Muscle layer of colon (tissue), 2 donors: ENCODE data around the gene VRK1.

ENCODE experiments used
- H3K27ac ChIP-seq: one replicate; pipeline ENCODE4 v1.7.0; 2013; ENCODE audit warnings: low read depth, mild to moderate bottlenecking, low read length, moderate library complexity
- H3K27me3 ChIP-seq, 2 donors: one replicate each; pipeline ENCODE4 v1.7.0; 2013; ENCODE audit warnings: low read length in 2 of 2, mild to moderate bottlenecking in 2 of 2; ENCODE audit not compliant: insufficient read depth in 2 of 2, control insufficient read depth in 1 of 2
- H3K36me3 ChIP-seq: one replicate; pipeline ENCODE4 v1.7.0; 2013; ENCODE audit warnings: mild to moderate bottlenecking, low read length; ENCODE audit not compliant: insufficient read depth
- H3K4me1 ChIP-seq: one replicate; pipeline ENCODE4 v1.7.0; 2013; ENCODE audit warnings: mild to moderate bottlenecking, low read length; ENCODE audit not compliant: insufficient read depth
- H3K4me3 ChIP-seq, 2 donors: one replicate each; pipeline ENCODE4 v1.7.0; 2013; ENCODE audit warnings: low read length in 2 of 2, low read depth in 1 of 2, mild to moderate bottlenecking in 1 of 2, moderate library complexity in 1 of 2
- H3K9ac ChIP-seq: one replicate; pipeline ENCODE4 v1.7.0; 2013; ENCODE audit warnings: low read length
- H3K9me3 ChIP-seq: one replicate; pipeline ENCODE4 v1.7.0; 2013; ENCODE audit warnings: mild to moderate bottlenecking, low read length
- donor health status: abdominal sarcoma.
- donor health status: Adenocarcinoma of cecum.

Gene VRK1

GRCh38 chr14:96827290-96827689, 30.1 kb downstream of the VRK1 start:
- no peak overlapping the region for H3K4me3 ChIP-seq
- no peaks in the 10 kb centered on the region for H3K36me3 ChIP-seq
- H3K27me3 ChIP-seq, result no peaks in the 10 kb centered on the region
- H3K9me3 ChIP-seq, result no peaks in the 10 kb centered on the region
- no peak overlapping the region for H3K9ac ChIP-seq
- H3K27ac ChIP-seq, result no peak overlapping the region
- no peaks in the 10 kb centered on the region for H3K4me1 ChIP-seq

- H3K27ac ChIP-seq, result no peak overlapping the region
- no peaks in the 10 kb centered on the region for H3K9me3 ChIP-seq
- no peak overlapping the region for H3K9ac ChIP-seq
- H3K27me3 ChIP-seq, result no peaks in the 10 kb centered on the region
- no peak overlapping the region for H3K4me3 ChIP-seq
- H3K4me1 ChIP-seq, result no peaks in the 10 kb centered on the region
- no peaks in the 10 kb centered on the region for H3K36me3 ChIP-seq
Observed at GRCh38 chr14:96829791-96830190, 32.6 kb downstream of the VRK1 start.

- Histone ChIP-seq H3K9me3 (no peaks in the 10 kb centered on the region), H3K27ac (no peak overlapping the region), H3K4me1 (no peaks in the 10 kb centered on the region), H3K4me3 (no peak overlapping the region), H3K27me3 (no peaks in the 10 kb centered on the region), H3K9ac (no peak overlapping the region), H3K36me3 (no peaks in the 10 kb centered on the region)
Observed at GRCh38 chr14:96830946-96831345, 33.8 kb downstream of the VRK1 start.

- no peaks in the 10 kb centered on the region for H3K4me1 ChIP-seq
- H3K27me3 ChIP-seq, result no peaks in the 10 kb centered on the region
- no peaks in the 10 kb centered on the region for H3K36me3 ChIP-seq
- no peak overlapping the region for H3K9ac ChIP-seq
- H3K4me3 ChIP-seq, result no peak overlapping the region
- H3K27ac ChIP-seq, result no peak overlapping the region
- H3K9me3 ChIP-seq, result no peaks in the 10 kb centered on the region
Observed at GRCh38 chr14:96832351-96832750, 35.2 kb downstream of the VRK1 start.

- Histone ChIP-seq H3K27ac (no peak overlapping the region), H3K27me3 (no peaks in the 10 kb centered on the region), H3K4me1 (no peaks in the 10 kb centered on the region), H3K36me3 (no peaks in the 10 kb centered on the region), H3K9ac (no peak overlapping the region), H3K4me3 (no peak overlapping the region), H3K9me3 (no peaks in the 10 kb centered on the region)
Observed at GRCh38 chr14:96838449-96838848, 41.3 kb downstream of the VRK1 start.

- H3K9ac ChIP-seq, result no peak overlapping the region
- H3K4me3 ChIP-seq, result no peak overlapping the region
- no peaks in the 10 kb centered on the region for H3K9me3 ChIP-seq
- no peaks in the 10 kb centered on the region for H3K4me1 ChIP-seq
- no peaks in the 10 kb centered on the region for H3K27me3 ChIP-seq
- no peak overlapping the region for H3K27ac ChIP-seq
- no peaks in the 10 kb centered on the region for H3K36me3 ChIP-seq
Observed at GRCh38 chr14:96839251-96839650, 42.1 kb downstream of the VRK1 start.

GRCh38 chr14:96843137-96843536, 46.0 kb downstream of the VRK1 start:
- H3K4me3 ChIP-seq, result no peak overlapping the region
- H3K9ac ChIP-seq, result no peak overlapping the region
- no peaks in the 10 kb centered on the region for H3K36me3 ChIP-seq
- H3K9me3 ChIP-seq, result no peaks in the 10 kb centered on the region
- H3K4me1 ChIP-seq, result no peaks in the 10 kb centered on the region
- H3K27ac ChIP-seq, result no peak overlapping the region
- no peaks in the 10 kb centered on the region for H3K27me3 ChIP-seq

- H3K27ac ChIP-seq, result no peak overlapping the region
Observed at GRCh38 chr14:96844857-96845570, 47.8 kb downstream of the VRK1 start.

GRCh38 chr14:96847451-96847850, 50.3 kb downstream of the VRK1 start:
- Histone ChIP-seq H3K27me3 (no peaks in the 10 kb centered on the region), H3K4me3 (no peak overlapping the region), H3K9ac (no peak overlapping the region), H3K4me1 (no peaks in the 10 kb centered on the region), H3K27ac (no peak overlapping the region), H3K9me3 (no peaks in the 10 kb centered on the region), H3K36me3 (no peaks in the 10 kb centered on the region)

More at GRCh38 chr14:96844857-96845570, 47.8 kb downstream of the VRK1 start:
- Histone ChIP-seq H3K9me3 (no peaks in the 10 kb centered on the region), H3K4me1 (no peaks in the 10 kb centered on the region), H3K9ac (no peak overlapping the region), H3K36me3 (no peaks in the 10 kb centered on the region), H3K27me3 (no peaks in the 10 kb centered on the region), H3K4me3 (no peak overlapping the region)

- no peaks in the 10 kb centered on the region for H3K27me3 ChIP-seq
- no peak overlapping the region for H3K4me3 ChIP-seq
- H3K9me3 ChIP-seq, result no peaks in the 10 kb centered on the region
- H3K36me3 ChIP-seq, result no peaks in the 10 kb centered on the region
- no peaks in the 10 kb centered on the region for H3K4me1 ChIP-seq
- H3K27ac ChIP-seq, result no peak overlapping the region
- no peak overlapping the region for H3K9ac ChIP-seq
Observed at GRCh38 chr14:96848011-96848410, 50.8 kb downstream of the VRK1 start.

- H3K4me3 ChIP-seq, result no peak overlapping the region
- H3K4me1 ChIP-seq, result no peaks in the 10 kb centered on the region
- no peak overlapping the region for H3K9ac ChIP-seq
- no peaks in the 10 kb centered on the region for H3K27me3 ChIP-seq
- H3K36me3 ChIP-seq, result no peaks in the 10 kb centered on the region
- no peak overlapping the region for H3K27ac ChIP-seq
- no peaks in the 10 kb centered on the region for H3K9me3 ChIP-seq
Observed at GRCh38 chr14:96849733-96850132, 52.6 kb downstream of the VRK1 start.

- Histone ChIP-seq H3K9ac (no peak overlapping the region), H3K27me3 (no peaks in the 10 kb centered on the region), H3K36me3 (no peaks in the 10 kb centered on the region), H3K9me3 (no peaks in the 10 kb centered on the region), H3K27ac (no peak overlapping the region), H3K4me1 (no peaks in the 10 kb centered on the region), H3K4me3 (no peak overlapping the region)
Observed at GRCh38 chr14:96851694-96852381, 54.7 kb downstream of the VRK1 start.
